CD4-positive, alpha-beta T cell treated with Interferon alpha-2 for 1 hour (primary cell): ENCODE measurements around the gene KLHDC10.
"Not testable (repeated sequence)": the region's sequence is repeated elsewhere in the genome, so short reads cannot be mapped to it uniquely, and the experiment has no call there.

Experiments used
- DNase-seq, 2 donors: peaks; one replicate each; pipeline ENCODE4 v3.0.0-alpha.2; 2020 to 2022

KLHDC10 gene

GRCh38 chr7:130160023-130160422 is 89.7 kb downstream of the KLHDC10 start:
- DNase-seq = no peak

GRCh38 chr7:130160455-130160854 is 90.1 kb downstream of the KLHDC10 start:
- DNase-seq = no peak

GRCh38 chr7:130162196-130162595 is 91.9 kb downstream of the KLHDC10 start:
- DNase-seq = no peak

- no peak for DNase-seq
These were observed 104.1 kb downstream of the KLHDC10 start for GRCh38 chr7:130174237-130174959.

- DNase-seq = no peak
These were observed 107.9 kb downstream of the KLHDC10 start for GRCh38 chr7:130178251-130178650.

GRCh38 chr7:130179631-130180030 is 109.3 kb downstream of the KLHDC10 start:
- no peak for DNase-seq

GRCh38 chr7:130180571-130181262 is 110.4 kb downstream of the KLHDC10 start:
- no peak for DNase-seq

GRCh38 chr7:130181263-130181605 is 110.9 kb downstream of the KLHDC10 start:
- DNase-seq = no peak

GRCh38 chr7:130182990-130183389 is 112.7 kb downstream of the KLHDC10 start:
- no peak for DNase-seq

- not testable (repeated sequence) for DNase-seq
These were observed 114.0 kb downstream of the KLHDC10 start for GRCh38 chr7:130184349-130184748.
